Calu3 (cell line): Measurements from ENCODE around the gene ZNF467. TPM values are rescaled to one million over a fixed set of nuclear protein-coding genes. Genes with fewer than 3 reads are reported as not detected.

Experiments
- BruUV-seq: library from RNA; stranded (reverse); fragments of 400-500 nt; replicated peaks from 2 replicates; lab custom pipeline; 2021; lab: Mats Ljungman, UMichigan
- CTCF ChIA-PET: fragments of 300-600 bp; sonication (Branson Sonifier 250); formaldehyde crosslinking; loops from one replicate; lab custom pipeline; 2022; ENCODE audit warnings: antibody characterized with exemption; lab: Charles Lee
- DNase-seq: peaks from one replicate; pipeline ENCODE4 v3.0.0; 2022
- H3K27ac Mint-ChIP-seq: one replicate; pipeline ENCODE4 v1.8.0; 2022; ENCODE audit warnings: mixed read lengths; ENCODE audit not compliant: unreplicated experiment
- H3K27me3 Mint-ChIP-seq: one replicate; pipeline ENCODE4 v1.8.0; 2022; ENCODE audit warnings: mixed read lengths; ENCODE audit not compliant: unreplicated experiment
- H3K36me3 Mint-ChIP-seq: one replicate; pipeline ENCODE4 v1.8.0; 2022; ENCODE audit warnings: mild to moderate bottlenecking, moderate library complexity, mixed read lengths; ENCODE audit not compliant: insufficient read depth, unreplicated experiment
- H3K4me1 Mint-ChIP-seq: one replicate; pipeline ENCODE4 v1.8.0; 2022; ENCODE audit warnings: mild to moderate bottlenecking, low read depth, mixed read lengths; ENCODE audit not compliant: unreplicated experiment
- H3K4me3 Mint-ChIP-seq: one replicate; pipeline ENCODE4 v1.8.0; 2022; ENCODE audit warnings: mild to moderate bottlenecking, low read depth, moderate library complexity, mixed read lengths; ENCODE audit not compliant: unreplicated experiment
- H3K9me3 Mint-ChIP-seq: one replicate; pipeline ENCODE4 v1.8.0; 2022; ENCODE audit warnings: low read depth, mixed read lengths; ENCODE audit not compliant: unreplicated experiment
- intact Hi-C: fragments of 100-400 bp; cut with micrococcal nuclease; formaldehyde crosslinking; loops from one replicate; pipeline ENCODE4 v1.10.0; 2022; ENCODE audit not compliant: unreplicated experiment
- total RNA-seq: library from RNA; stranded (reverse); gene quantifications from 2 replicates; pipeline ENCODE4 v1.2.3, GENCODE V29; 2022
- TF ChIP-seq, protein P1 (sequence below): fragments of 200-600 bp; IDR thresholded peaks from one replicate; pipeline ENCODE4 v1.8.0; 2022; ENCODE audit warnings: antibody characterized with exemption; ENCODE audit not compliant: unreplicated experiment

Gene ZNF467
- total RNA-seq, 1 experiment from 2014 or later = 0.54 TPM

DNA sequence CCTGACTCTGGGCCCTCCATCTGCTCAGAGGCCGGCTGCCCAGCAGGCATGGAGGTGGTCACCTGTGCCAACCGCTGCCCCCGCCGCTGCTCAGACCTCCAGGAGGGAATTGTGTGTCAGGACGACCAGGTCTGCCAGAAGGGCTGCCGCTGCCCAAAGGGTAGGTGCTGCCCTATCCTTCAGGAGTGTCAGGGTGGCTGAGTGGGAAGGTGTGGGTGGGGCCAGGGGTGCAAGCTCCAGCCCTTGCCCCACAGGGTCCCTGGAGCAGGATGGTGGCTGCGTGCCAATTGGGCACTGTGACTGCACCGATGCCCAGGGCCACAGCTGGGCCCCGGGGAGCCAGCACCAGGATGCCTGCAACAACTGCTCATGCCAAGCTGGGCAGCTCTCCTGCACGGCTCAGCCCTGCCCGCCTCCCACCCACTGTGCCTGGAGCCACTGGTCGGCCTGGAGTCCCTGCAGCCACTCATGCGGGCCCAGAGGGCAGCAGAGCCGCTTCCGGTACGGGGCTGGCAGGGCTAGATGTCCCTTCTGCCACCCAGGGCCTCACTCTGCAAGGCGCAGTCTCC lies 47.3 kb upstream of the ZNF467 start:
- Mint-ChIP-seq H3K36me3 (no peaks in the 10 kb centered on the region), H3K27me3 (peaks cover 75% of the 10 kb centered on the region), H3K9me3 (no peaks in the 10 kb centered on the region), H3K4me3 (no peak overlapping the region), H3K4me1 (no peaks in the 10 kb centered on the region), H3K27ac (no peak overlapping the region)
- CTCF ChIA-PET = no interaction called here
- TF ChIP-seq, protein P1, sequence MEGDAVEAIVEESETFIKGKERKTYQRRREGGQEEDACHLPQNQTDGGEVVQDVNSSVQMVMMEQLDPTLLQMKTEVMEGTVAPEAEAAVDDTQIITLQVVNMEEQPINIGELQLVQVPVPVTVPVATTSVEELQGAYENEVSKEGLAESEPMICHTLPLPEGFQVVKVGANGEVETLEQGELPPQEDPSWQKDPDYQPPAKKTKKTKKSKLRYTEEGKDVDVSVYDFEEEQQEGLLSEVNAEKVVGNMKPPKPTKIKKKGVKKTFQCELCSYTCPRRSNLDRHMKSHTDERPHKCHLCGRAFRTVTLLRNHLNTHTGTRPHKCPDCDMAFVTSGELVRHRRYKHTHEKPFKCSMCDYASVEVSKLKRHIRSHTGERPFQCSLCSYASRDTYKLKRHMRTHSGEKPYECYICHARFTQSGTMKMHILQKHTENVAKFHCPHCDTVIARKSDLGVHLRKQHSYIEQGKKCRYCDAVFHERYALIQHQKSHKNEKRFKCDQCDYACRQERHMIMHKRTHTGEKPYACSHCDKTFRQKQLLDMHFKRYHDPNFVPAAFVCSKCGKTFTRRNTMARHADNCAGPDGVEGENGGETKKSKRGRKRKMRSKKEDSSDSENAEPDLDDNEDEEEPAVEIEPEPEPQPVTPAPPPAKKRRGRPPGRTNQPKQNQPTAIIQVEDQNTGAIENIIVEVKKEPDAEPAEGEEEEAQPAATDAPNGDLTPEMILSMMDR = no peak
- intact Hi-C loops = no loop called here
- no TSS peak for BruUV-seq
- DNase-seq = no peak

- BruUV-seq = no TSS peak
- H3K4me1 Mint-ChIP-seq = no peaks in the 10 kb centered on the region
- intact Hi-C loops = no loop called here
- TF ChIP-seq, protein P1 = no peak
- CTCF ChIA-PET = no interaction called here
- H3K27me3 Mint-ChIP-seq = peaks cover 68% of the 10 kb centered on the region
- H3K27ac Mint-ChIP-seq = no peak overlapping the region
- no peak for DNase-seq
- H3K4me3 Mint-ChIP-seq = no peak overlapping the region
- H3K9me3 Mint-ChIP-seq = no peaks in the 10 kb centered on the region
- H3K36me3 Mint-ChIP-seq = no peaks in the 10 kb centered on the region
Observed at GRCh38 chr7:149819961-149820340, 46.6 kb upstream of the ZNF467 start.

DNA sequence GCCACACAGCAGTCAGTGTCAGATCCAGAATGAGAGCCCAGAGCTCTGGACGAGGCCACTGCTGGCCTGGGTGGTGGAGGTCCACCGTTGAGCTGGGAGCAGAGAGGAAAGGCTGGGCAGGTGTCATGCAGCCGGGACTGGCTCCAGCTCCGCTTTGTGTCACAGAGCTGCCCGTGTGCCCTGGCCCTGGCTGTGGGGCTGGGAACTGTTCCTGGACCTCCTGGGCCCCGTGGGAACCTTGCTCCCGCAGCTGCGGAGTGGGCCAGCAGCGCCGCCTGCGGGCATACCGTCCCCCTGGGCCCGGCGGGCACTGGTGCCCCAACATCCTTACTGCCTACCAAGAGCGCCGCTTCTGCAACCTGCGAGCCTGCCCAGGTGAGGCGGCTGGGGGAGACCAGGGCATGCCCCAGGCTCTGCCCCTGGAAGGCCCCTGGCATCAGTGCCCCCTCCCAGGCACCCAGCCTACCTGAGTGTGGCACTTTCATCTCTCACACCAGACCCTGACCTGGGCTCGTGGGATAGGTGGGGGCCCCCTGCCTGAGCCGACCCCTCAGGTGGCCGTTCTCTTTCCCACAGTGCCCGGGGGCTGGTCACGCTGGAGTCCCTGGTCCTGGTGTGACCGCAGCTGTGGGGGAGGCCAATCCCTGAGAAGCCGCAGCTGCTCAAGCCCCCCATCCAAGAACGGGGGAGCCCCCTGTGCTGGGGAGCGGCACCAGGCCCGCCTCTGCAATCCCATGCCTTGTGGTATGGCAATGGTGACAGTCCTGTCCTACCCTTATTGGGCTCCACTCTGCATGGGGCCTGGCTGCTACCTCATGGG lies 46.0 kb upstream of the ZNF467 start:
- Mint-ChIP-seq H3K4me1 (no peaks in the 10 kb centered on the region), H3K9me3 (no peaks in the 10 kb centered on the region), H3K4me3 (no peak overlapping the region), H3K36me3 (no peaks in the 10 kb centered on the region), H3K27ac (no peak overlapping the region), H3K27me3 (peaks cover 65% of the 10 kb centered on the region)
- intact Hi-C loops = no loop called here
- TF ChIP-seq, protein P1 = no peak
- BruUV-seq = no TSS peak
- CTCF ChIA-PET = no interaction called here
- DNase-seq = no peak

DNA sequence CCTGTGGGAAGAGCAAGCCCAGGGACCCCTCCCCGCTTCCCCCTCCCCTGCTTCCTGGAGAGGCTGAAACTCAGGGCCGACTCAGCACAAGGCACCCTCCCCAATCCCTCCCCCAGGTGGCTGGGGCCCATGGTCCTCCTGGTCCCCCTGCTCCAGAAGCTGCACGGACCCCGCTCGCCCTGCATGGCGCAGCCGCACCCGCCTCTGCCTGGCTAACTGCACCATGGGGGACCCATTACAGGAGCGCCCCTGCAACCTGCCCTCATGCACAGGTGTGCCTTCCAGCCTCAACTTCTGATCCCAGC lies 45.1 kb upstream of the ZNF467 start:
- intact Hi-C loops = no loop called here
- H3K27ac Mint-ChIP-seq = no peak overlapping the region
- H3K27me3 Mint-ChIP-seq = peaks cover 65% of the 10 kb centered on the region
- no peak overlapping the region for H3K4me3 Mint-ChIP-seq
- no peaks in the 10 kb centered on the region for H3K9me3 Mint-ChIP-seq
- TF ChIP-seq, protein P1 = no peak
- H3K4me1 Mint-ChIP-seq = no peaks in the 10 kb centered on the region
- no peak for DNase-seq
- no TSS peak for BruUV-seq
- CTCF ChIA-PET = no interaction called here
- H3K36me3 Mint-ChIP-seq = no peaks in the 10 kb centered on the region
